ENCODE results near the gene SH3PXD2A.

DNA sequence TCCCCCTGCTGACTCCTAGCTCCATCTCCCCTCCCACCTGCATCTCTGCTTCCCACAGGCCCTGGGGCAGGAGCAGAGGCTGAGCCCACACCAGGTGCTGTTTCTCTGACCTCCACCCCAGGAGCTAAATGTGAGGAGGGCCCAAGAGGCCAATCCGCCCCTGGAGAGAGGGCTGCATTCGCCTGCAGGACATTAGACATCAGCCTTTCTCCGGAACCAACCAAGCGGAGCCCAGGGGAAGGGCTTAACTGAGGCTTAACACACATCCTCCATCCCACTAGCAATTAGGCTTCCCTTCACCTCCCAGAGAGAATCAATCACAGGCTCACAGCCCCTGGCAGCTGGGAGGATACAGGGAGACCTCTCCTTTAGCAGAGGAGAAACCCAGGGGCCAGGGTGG, 50.5 kb downstream of the SH3PXD2A start:
- TF ChIP-seq POLR2AphosphoS5 (IDR thresholded peaks at IDR 0.05): no peak
- TF ChIP-seq, protein P1, sequence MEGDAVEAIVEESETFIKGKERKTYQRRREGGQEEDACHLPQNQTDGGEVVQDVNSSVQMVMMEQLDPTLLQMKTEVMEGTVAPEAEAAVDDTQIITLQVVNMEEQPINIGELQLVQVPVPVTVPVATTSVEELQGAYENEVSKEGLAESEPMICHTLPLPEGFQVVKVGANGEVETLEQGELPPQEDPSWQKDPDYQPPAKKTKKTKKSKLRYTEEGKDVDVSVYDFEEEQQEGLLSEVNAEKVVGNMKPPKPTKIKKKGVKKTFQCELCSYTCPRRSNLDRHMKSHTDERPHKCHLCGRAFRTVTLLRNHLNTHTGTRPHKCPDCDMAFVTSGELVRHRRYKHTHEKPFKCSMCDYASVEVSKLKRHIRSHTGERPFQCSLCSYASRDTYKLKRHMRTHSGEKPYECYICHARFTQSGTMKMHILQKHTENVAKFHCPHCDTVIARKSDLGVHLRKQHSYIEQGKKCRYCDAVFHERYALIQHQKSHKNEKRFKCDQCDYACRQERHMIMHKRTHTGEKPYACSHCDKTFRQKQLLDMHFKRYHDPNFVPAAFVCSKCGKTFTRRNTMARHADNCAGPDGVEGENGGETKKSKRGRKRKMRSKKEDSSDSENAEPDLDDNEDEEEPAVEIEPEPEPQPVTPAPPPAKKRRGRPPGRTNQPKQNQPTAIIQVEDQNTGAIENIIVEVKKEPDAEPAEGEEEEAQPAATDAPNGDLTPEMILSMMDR (IDR thresholded peaks at IDR 0.05): no peak
- TF ChIP-seq POLR2A (IDR thresholded peaks at IDR 0.05): no peak
